ENCODE results near the gene AP2A2.

AP2A2 gene

DNA sequence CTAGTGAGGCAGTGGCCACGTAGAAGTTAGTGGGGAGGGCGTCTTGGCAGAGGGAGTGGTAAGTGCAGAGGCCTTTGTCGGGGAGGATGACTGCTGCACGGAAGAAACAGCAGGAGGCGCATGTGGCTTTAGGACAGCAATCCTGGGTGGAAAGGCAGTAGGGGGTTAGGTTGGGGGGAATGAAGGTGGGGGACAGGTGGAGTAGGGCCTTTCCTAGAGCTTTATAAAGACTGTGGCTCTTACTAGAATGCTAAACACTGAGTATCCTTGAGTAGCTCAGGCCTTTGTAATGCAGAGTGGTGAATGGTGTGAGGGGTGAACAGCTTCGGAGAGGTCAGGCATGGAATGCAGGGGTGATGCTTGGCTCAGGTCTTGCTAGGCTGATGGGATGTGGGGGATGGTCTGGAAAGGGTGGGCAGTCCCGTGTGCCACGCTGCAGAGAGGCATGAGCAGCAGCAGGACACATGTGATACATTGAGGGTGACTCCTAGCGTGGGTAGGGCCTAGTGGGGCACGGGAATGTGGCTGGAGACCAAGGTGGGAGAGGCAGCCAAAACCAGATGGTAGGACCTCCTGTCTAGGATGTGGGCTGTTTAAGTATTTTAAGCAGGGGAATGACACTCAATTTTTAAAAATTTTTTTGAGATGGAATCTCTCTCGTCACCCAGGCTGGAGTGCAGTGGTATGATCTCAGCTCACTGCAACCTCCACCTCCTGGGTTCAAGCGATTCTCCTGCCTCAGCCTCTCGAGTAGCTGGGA lies 19.2 kb downstream of the AP2A2 start:
- CTCF ChIA-PET, result interaction anchor here (1.6 kb wide), 1 partner anchor 12 kb away, joined by 3 read pairs; no protein-coding TSS in a partner anchor
- peaks cover 43% of the 10 kb centered on the region for H3K36me3 Mint-ChIP-seq
- DNase-seq, result no peak

GRCh38 chr11:945986-946385 lies 20.3 kb downstream of the AP2A2 start:
- CTCF ChIA-PET, result no interaction called here
- no peak overlapping the region for H3K27ac Mint-ChIP-seq
- H3K9me3 Mint-ChIP-seq, result peaks cover 12% of the 10 kb centered on the region
- H3K27me3 Mint-ChIP-seq, result no peaks in the 10 kb centered on the region
- peaks cover 2% of the 10 kb centered on the region for H3K4me1 Mint-ChIP-seq
- H3K36me3 Mint-ChIP-seq, result peaks cover 42% of the 10 kb centered on the region
- H3K4me3 Mint-ChIP-seq, result no peak overlapping the region
- DNase-seq, result no peak

More for the DNA sequence above, 19.2 kb downstream of the AP2A2 start:
- Mint-ChIP-seq H3K27me3 (no peaks in the 10 kb centered on the region), H3K4me3 (no peak overlapping the region), H3K9me3 (peaks cover 11% of the 10 kb centered on the region), H3K27ac (no peak overlapping the region), H3K4me1 (peaks cover 13% of the 10 kb centered on the region)

- CTCF ChIA-PET, result no interaction called here
- no peak overlapping the region for H3K27ac Mint-ChIP-seq
These were observed 22.1 kb downstream of the AP2A2 start for GRCh38 chr11:947744-948143.

DNA sequence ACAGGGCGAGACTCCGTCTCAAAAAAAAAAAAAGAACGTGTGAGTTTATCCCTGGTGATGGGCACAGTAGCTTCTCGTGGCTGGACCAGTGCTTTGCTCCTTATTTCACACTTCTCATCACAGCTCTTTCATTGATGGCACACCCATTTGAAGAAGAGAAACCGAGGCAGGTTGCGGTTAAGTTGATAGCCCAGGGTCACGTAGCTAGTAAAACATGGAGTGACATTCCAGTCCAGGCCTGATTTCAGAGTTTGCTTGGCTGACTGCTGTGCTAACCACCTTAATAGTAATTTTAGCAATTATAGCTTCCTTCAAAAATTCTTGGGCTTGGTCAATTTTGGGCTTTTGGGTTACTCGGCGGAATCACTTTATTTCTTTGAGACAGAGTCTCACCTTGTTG lies 25.8 kb downstream of the AP2A2 start:
- Mint-ChIP-seq H3K4me1 (peaks cover 6% of the 10 kb centered on the region), H3K27me3 (no peaks in the 10 kb centered on the region), H3K4me3 (no peak overlapping the region), H3K27ac (no peak overlapping the region), H3K36me3 (peaks cover 25% of the 10 kb centered on the region), H3K9me3 (peaks cover 12% of the 10 kb centered on the region)
- CTCF ChIA-PET, result interaction anchor here (0.6 to 1.3 kb wide), 3 partner anchors 12 to 78 kb away, joined by 3 to 4 read pairs (median 4); no protein-coding TSS in a partner anchor
- no peak for DNase-seq

More at GRCh38 chr11:947744-948143, 22.1 kb downstream of the AP2A2 start:
- Mint-ChIP-seq H3K36me3 (peaks cover 42% of the 10 kb centered on the region), H3K4me3 (no peak overlapping the region), H3K4me1 (no peaks in the 10 kb centered on the region), H3K27me3 (no peaks in the 10 kb centered on the region), H3K9me3 (peaks cover 12% of the 10 kb centered on the region)
- no peak for DNase-seq

DNA sequence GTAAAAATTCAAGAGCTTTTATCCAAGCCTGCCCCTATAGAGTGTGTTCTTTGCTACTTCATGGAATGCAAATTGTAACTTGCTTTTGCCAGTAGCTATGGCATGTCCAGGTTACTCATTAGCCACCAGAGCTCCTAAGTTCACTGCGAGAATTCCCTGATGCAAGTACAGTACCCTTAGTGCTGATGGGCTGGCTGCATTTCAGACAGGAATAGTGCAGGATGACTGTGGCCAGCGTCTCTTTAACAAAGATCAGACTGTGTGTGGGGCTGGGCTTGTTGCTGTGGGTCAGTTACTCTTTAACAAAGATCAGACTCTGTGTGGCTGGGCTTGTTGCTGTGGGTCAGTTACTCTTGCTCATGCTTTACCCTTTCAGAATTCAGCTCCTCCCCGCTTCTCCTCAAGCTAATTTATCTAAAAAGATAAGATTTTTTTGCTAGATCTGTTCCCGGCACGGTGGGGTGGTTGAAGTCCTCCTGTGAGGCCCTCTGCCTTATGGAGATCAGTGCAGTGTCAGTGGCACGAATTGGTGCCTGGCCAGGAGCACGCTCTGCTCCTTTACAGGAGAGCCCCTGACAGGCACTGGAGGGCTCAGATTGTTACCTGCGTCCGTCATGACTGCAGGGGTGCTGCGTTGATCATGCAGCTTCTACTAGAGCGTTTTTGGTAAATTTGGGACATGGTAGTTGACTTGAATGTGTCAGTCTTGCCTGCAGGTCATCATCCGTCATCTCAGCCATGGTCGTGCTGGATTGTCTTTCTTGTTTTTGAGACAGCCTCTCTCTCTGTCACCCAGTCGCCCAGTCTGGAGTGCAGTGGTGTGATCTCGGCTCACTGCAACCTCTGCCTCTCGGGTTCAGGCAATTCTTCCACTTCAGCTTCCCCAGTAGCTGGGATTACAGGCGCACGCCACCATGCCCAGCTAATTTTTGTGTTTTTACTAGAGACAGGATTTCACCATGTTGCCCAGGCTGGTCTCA lies 27.0 kb downstream of the AP2A2 start:
- DNase-seq, result no peak
- H3K27ac Mint-ChIP-seq, result no peak overlapping the region
- no peaks in the 10 kb centered on the region for H3K27me3 Mint-ChIP-seq
- peaks cover 25% of the 10 kb centered on the region for H3K36me3 Mint-ChIP-seq
- H3K9me3 Mint-ChIP-seq, result peaks cover 12% of the 10 kb centered on the region
- H3K4me3 Mint-ChIP-seq, result no peak overlapping the region
- CTCF ChIA-PET, result no interaction called here
- H3K4me1 Mint-ChIP-seq, result peaks cover 6% of the 10 kb centered on the region

- DNase-seq, result no peak
- Mint-ChIP-seq H3K9me3 (peaks cover 7% of the 10 kb centered on the region), H3K36me3 (peaks cover 21% of the 10 kb centered on the region), H3K27me3 (no peaks in the 10 kb centered on the region), H3K4me3 (no peak overlapping the region), H3K27ac (peak overlapping the region; percentile 11), H3K4me1 (peaks cover 6% of the 10 kb centered on the region)
- CTCF ChIA-PET, result no interaction called here
These were observed 27.8 kb downstream of the AP2A2 start for GRCh38 chr11:953512-953911.

GRCh38 chr11:954392-955153 lies 28.9 kb downstream of the AP2A2 start:
- Mint-ChIP-seq H3K27ac (no peak overlapping the region), H3K9me3 (peaks cover 4% of the 10 kb centered on the region), H3K27me3 (no peaks in the 10 kb centered on the region), H3K4me1 (peaks cover 6% of the 10 kb centered on the region), H3K36me3 (peaks cover 11% of the 10 kb centered on the region), H3K4me3 (no peak overlapping the region)
- DNase-seq, result no peak
- CTCF ChIA-PET, result no interaction called here

- Mint-ChIP-seq H3K36me3 (peaks cover 6% of the 10 kb centered on the region), H3K9me3 (no peaks in the 10 kb centered on the region), H3K4me1 (peaks cover 6% of the 10 kb centered on the region), H3K27ac (no peak overlapping the region), H3K27me3 (no peaks in the 10 kb centered on the region), H3K4me3 (no peak overlapping the region)
- no peak for DNase-seq
- CTCF ChIA-PET, result no interaction called here
These were observed 29.7 kb downstream of the AP2A2 start for GRCh38 chr11:955154-956063.

- no peaks in the 10 kb centered on the region for H3K27me3 Mint-ChIP-seq
- H3K4me3 Mint-ChIP-seq, result no peak overlapping the region
- DNase-seq, result no peak
- H3K9me3 Mint-ChIP-seq, result no peaks in the 10 kb centered on the region
- H3K4me1 Mint-ChIP-seq, result peaks cover 10% of the 10 kb centered on the region
- no peak overlapping the region for H3K27ac Mint-ChIP-seq
- peaks cover 9% of the 10 kb centered on the region for H3K36me3 Mint-ChIP-seq
- CTCF ChIA-PET, result no interaction called here
These were observed 31.7 kb downstream of the AP2A2 start for GRCh38 chr11:957212-957920.

DNA sequence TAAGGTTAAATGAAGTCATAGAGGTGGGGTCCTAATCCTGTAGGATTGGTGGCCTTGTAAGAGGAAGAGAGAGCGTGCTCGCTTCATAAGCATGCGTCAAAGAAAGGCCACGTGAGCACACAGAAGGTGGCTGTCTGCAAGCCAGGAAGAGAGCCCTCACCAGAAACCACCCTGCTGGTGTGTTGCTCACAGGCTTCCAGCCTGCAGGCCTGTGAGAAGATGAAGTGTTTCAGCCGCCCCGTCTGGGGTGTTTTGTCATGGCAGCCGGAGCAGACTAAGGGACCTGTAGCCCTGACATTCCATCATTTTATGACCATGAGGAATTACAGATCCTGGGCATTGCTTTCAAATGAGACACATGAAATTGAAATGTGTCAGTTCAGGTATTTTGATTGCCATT lies 32.4 kb downstream of the AP2A2 start:
- no peak for DNase-seq
- no peak overlapping the region for H3K4me3 Mint-ChIP-seq
- H3K4me1 Mint-ChIP-seq, result peaks cover 10% of the 10 kb centered on the region
- H3K27ac Mint-ChIP-seq, result peak overlapping the region; percentile 28
- CTCF ChIA-PET, result no interaction called here
- no peaks in the 10 kb centered on the region for H3K27me3 Mint-ChIP-seq
- H3K9me3 Mint-ChIP-seq, result no peaks in the 10 kb centered on the region
- peaks cover 12% of the 10 kb centered on the region for H3K36me3 Mint-ChIP-seq

- no peak for DNase-seq
These were observed 33.4 kb downstream of the AP2A2 start for GRCh38 chr11:959027-959426.

DNA sequence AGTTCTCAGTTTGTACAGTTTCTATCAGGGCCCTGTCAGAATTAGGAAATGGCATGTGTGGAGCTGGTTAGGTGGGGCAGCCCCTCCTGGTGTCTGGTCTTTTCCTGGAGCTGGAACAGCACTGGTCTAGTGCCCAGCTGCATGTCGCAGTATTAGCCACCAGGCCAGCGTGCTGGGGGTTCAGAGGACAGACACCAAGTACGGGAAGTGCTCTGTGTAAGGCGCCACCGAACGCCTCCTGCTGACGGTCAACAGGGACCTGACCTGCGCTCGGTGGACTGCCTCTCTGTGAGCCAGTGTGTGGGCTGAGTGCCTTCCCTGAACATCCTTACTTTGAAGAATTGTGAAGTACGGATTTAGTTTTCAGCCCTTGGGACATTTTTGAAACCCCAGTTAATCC lies 33.9 kb downstream of the AP2A2 start:
- Mint-ChIP-seq H3K27me3 (no peaks in the 10 kb centered on the region), H3K36me3 (peaks cover 23% of the 10 kb centered on the region), H3K4me1 (peaks cover 5% of the 10 kb centered on the region), H3K4me3 (no peak overlapping the region), H3K9me3 (peaks cover 3% of the 10 kb centered on the region), H3K27ac (no peak overlapping the region)
- CTCF ChIA-PET, result no interaction called here
- DNase-seq, result no peak

More at GRCh38 chr11:959027-959426, 33.4 kb downstream of the AP2A2 start:
- Mint-ChIP-seq H3K4me1 (peaks cover 10% of the 10 kb centered on the region), H3K9me3 (no peaks in the 10 kb centered on the region), H3K27me3 (no peaks in the 10 kb centered on the region), H3K27ac (no peak overlapping the region), H3K36me3 (peaks cover 19% of the 10 kb centered on the region), H3K4me3 (no peak overlapping the region)
- CTCF ChIA-PET, result no interaction called here

Measured in activated naive CD4-positive, alpha-beta T cell treated with anti-CD3 and anti-CD28 coated beads, Interleukin-2, amount 10 ng/mL, durations not matched to agents 7 days and 5 days (primary cell).